AG04450 (cell line): ENCODE results near the gene SSX2IP. TPM values are rescaled to one million over a fixed set of nuclear protein-coding genes. Genes with fewer than 3 reads are reported as not detected.
A peak's percentile ranks its signal among the peaks of the same experiment; 100 is the strongest.

Experiments used
- CTCF ChIA-PET: fragments of 300-600, 350-600 bp; formaldehyde crosslinking; extraction: SDS; loops from one replicate; lab custom pipeline; 2022; ENCODE audit warnings: antibody characterized with exemption, inconsistent platforms; lab: Charles Lee
- POLR2A ChIA-PET: fragments of 350-600 bp; formaldehyde crosslinking; extraction: SDS; loops from one replicate; lab custom pipeline; 2021; ENCODE audit warnings: antibody characterized with exemption, inconsistent platforms; lab: Yijun Ruan, JAX
- DNase-seq: peaks from one replicate; pipeline ENCODE4 v3.0.0-alpha.2; 2011; ENCODE audit warnings: low read depth, low spot score
- H3K27ac ChIP-seq: one replicate; pipeline ENCODE4 v1.5.1; 2012; ENCODE audit warnings: low read depth, low read length, control low read depth
- H3K27me3 ChIP-seq: one replicate; pipeline ENCODE4 v1.6.0; 2012; ENCODE audit warnings: low read length; ENCODE audit not compliant: control insufficient read depth, insufficient read depth
- H3K4me3 ChIP-seq: 2 replicates; pipeline ENCODE4 v1.5.1; 2011; ENCODE audit warnings: mild to moderate bottlenecking, low read depth, low read length, control low read depth
- H3K9me3 ChIP-seq: 2 replicates; pipeline ENCODE4 v1.5.1; 2012; ENCODE audit warnings: low read length; ENCODE audit not compliant: control insufficient read depth, insufficient read depth
- polyA plus RNA-seq: library from polyadenylated mRNA; depleted of rRNA; stranded (reverse); fragments of >200 nt; gene quantifications from 2 replicates; pipeline ENCODE4 v1.2.3, GENCODE V29; 2011
- TF ChIP-seq, protein P1 (sequence below): IDR thresholded peaks from 2 replicates; pipeline ENCODE4 v1.5.1; 2011; ENCODE audit warnings: low read depth, low read length, control low read depth, inconsistent platforms

The SSX2IP gene
- polyA plus RNA-seq, 1 experiment = 31.7 TPM

DNA sequence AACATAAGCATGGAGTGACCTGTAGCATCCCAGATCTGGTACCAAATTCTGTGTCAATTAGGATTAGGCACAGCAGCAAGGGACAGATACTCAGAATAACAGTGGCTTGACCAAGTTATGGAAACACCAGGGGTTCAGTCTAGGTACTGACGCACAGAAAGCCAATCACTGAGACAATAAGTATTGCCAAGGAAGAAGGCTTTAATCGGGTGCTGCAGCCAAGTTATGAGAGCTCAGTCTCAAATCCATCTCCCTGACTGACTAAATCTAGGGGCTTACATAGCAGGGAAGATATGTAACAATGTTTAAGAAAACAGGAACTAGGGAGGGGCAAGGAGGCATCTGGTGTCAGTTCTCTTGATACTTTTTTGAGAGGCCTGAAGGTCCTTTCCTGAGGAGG is 76.4 kb downstream of the SSX2IP start:
- Histone ChIP-seq H3K9me3 (peaks cover 16% of the 10 kb centered on the region; the same call in 1 of the 2 replicates), H3K27ac (no peak overlapping the region), H3K4me3 (no peak overlapping the region), H3K27me3 (no peaks in the 10 kb centered on the region)
- no peak for DNase-seq
- CTCF ChIA-PET = interaction anchor here (1.6 kb wide), 1 partner anchor 10 kb away, joined by 4 read pairs; no protein-coding TSS in a partner anchor
- POLR2A ChIA-PET = no interaction called here
- TF ChIP-seq, protein P1, sequence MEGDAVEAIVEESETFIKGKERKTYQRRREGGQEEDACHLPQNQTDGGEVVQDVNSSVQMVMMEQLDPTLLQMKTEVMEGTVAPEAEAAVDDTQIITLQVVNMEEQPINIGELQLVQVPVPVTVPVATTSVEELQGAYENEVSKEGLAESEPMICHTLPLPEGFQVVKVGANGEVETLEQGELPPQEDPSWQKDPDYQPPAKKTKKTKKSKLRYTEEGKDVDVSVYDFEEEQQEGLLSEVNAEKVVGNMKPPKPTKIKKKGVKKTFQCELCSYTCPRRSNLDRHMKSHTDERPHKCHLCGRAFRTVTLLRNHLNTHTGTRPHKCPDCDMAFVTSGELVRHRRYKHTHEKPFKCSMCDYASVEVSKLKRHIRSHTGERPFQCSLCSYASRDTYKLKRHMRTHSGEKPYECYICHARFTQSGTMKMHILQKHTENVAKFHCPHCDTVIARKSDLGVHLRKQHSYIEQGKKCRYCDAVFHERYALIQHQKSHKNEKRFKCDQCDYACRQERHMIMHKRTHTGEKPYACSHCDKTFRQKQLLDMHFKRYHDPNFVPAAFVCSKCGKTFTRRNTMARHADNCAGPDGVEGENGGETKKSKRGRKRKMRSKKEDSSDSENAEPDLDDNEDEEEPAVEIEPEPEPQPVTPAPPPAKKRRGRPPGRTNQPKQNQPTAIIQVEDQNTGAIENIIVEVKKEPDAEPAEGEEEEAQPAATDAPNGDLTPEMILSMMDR = no peak

DNA sequence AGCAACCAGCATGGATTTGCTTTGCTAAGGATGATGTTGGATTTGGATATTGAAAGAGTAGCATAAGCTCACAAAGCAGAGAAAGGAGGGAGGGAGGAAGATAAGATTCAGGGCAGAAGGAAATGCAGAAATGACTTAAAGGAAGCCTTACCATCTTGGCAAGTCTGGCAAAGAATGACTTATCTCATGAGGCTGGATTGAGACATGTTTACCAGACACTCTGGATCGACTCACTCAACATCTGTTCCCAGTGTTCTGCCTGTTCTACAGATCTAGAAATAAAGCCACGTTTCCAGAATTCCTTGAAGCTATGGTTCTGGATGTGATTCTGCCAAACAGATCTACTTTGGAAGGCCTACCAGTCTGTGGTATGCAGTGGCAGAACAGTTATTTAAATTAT is 77.2 kb downstream of the SSX2IP start:
- Histone ChIP-seq H3K4me3 (no peak overlapping the region), H3K9me3 (peaks cover 16% of the 10 kb centered on the region; the same call in 1 of the 2 replicates), H3K27me3 (no peaks in the 10 kb centered on the region), H3K27ac (no peak overlapping the region)
- ChIA-PET POLR2A (no interaction called here), CTCF (interaction anchor here (1.6 to 1.8 kb wide), 2 partner anchors 7 to 9 kb away, joined by 4 to 5 read pairs; no protein-coding TSS in a partner anchor)
- TF ChIP-seq, protein P1 = no peak
- no peak for DNase-seq

DNA sequence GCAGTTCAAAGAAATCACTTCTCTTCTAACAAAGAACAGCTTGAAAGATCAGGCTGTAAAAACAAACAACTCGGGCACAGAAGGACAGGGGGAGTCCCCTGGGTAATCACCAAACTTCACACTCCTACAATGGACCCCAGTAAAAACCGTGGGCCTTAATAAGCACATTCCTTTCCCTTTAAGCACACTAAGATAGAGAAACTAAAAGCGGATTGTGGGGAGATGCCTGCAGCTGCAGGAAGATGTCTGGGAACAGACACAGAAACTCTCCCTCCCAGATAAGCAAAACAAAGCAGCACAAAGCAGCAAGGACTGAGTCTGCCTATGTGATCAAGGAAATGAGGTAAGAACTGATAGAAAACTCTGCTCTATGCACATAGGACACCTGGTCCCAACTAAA is 78.5 kb downstream of the SSX2IP start:
- H3K27me3 ChIP-seq = no peaks in the 10 kb centered on the region
- peak overlapping the region; percentile 66 for H3K27ac ChIP-seq
- no peak overlapping the region for H3K4me3 ChIP-seq
- H3K9me3 ChIP-seq = peaks cover 16% of the 10 kb centered on the region; the same call in 1 of the 2 replicates
- ChIA-PET CTCF (interaction anchor here (0.6 to 1.8 kb wide), 5 partner anchors 8 to 679 kb away, joined by 3 to 5 read pairs (median 5); no protein-coding TSS in a partner anchor), POLR2A (interaction anchor here (1.0 kb wide), 1 partner anchor 106 kb away, joined by 3 read pairs; the partner anchor contains the start of genes GNG5 and SPATA1)
- no peak for DNase-seq
- TF ChIP-seq, protein P1 = no peak

DNA sequence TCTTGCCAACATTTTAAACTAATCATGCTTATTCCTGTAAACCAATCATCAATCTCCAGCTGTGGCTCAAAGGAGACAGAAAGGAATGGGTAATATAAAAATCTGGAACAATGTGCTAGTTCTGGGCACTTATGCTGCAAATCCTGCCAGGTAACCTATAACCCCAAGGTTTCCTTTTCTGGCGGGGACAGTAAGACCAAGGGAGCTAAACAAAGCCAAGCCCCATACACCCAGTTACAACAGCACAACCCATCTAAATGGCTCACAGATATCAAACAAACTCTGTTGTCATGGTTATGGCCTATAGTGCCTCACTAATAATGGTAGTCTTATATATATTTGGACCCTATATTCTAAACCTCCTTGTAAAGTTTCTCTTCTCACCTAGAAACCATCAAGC is 79.2 kb downstream of the SSX2IP start:
- H3K27ac ChIP-seq = no peak overlapping the region
- CTCF ChIA-PET = interaction anchor here (0.6 to 1.8 kb wide), 5 partner anchors 9 to 679 kb away, joined by 3 to 5 read pairs (median 5); no protein-coding TSS in a partner anchor
- no peak for DNase-seq
- H3K27me3 ChIP-seq = no peaks in the 10 kb centered on the region
- TF ChIP-seq, protein P1 = no peak
- POLR2A ChIA-PET = interaction anchor here (1.0 kb wide), 1 partner anchor 105 kb away, joined by 3 read pairs; the partner anchor contains the start of genes GNG5 and SPATA1
- H3K4me3 ChIP-seq = no peak overlapping the region
- H3K9me3 ChIP-seq = peaks cover 17% of the 10 kb centered on the region; the same call in 1 of the 2 replicates

DNA sequence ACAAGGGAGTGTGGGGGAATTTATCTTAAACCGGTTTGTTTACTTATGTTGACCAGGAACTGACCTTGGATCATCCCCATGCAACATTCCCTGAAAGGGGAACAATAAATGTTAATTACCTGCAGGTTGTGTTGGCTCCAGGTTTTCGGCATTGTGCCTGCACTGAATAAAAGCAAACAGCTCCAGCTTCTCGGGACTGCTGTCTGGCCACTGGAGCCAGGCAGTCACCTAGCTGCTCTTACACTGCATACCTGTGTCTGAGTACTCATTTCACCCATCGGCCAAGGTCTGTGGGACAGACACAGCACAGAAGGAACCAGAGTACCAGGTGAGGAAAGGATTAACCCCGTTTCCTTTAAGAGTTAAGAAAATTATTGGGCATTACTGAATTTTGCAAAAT is 83.3 kb downstream of the SSX2IP start:
- POLR2A ChIA-PET = interaction anchor here (0.9 kb wide), 1 partner anchor 33 kb away, joined by 4 read pairs; no protein-coding TSS in a partner anchor
- no peaks in the 10 kb centered on the region for H3K27me3 ChIP-seq
- no peak overlapping the region for H3K27ac ChIP-seq
- peaks cover 16% of the 10 kb centered on the region for H3K9me3 ChIP-seq
- TF ChIP-seq, protein P1 = no peak
- CTCF ChIA-PET = interaction anchor here (0.6 to 0.8 kb wide), 2 partner anchors 23 to 147 kb away, joined by 3 read pairs; no protein-coding TSS in a partner anchor
- DNase-seq = no peak
- H3K4me3 ChIP-seq = no peak overlapping the region
